ENCODE results near the gene TNFAIP8. TPM values are rescaled to one million over a fixed set of nuclear protein-coding genes. Genes with fewer than 3 reads are reported as not detected.

TNFAIP8 gene
- total RNA-seq, 4 donors from 2014 or later = 20.2 to 26.2 (median 22.5) TPM

DNA sequence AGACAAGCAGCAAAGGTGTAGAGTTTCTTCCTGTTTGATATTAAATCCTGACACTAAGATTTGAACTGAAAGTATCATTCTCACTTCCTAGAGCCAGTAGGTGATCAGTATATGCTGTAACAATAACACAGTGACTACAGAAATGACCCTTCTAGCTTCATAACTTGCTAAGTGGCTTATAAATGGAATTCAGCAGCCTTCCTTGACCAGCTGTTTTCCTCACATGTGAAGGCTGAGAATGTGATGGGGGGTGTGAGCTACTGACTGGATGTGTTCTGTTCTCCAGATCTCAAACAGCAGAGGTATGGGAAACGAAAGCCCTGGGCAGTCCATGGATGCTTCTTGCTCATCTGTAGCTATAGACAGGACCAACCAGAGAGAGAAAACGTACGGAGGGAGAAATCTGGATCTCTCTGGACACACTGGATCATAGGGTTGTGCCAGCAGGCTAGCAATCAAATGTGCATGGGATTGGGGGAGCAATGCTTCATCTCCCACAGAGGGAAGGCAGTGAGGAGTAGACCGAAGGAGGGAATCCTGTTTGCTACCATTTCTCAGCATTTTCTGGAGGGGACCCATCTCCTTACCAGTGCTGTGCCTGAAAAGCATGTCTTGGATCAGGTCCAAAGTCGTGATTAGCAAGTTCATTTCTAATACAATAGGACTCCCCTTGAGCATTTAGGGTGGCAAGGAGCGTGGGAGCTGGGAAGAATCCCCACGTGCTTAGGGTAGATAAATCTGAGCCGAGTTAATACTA lies 39.4 kb downstream of the TNFAIP8 start:
- TF ChIP-seq, protein P1, sequence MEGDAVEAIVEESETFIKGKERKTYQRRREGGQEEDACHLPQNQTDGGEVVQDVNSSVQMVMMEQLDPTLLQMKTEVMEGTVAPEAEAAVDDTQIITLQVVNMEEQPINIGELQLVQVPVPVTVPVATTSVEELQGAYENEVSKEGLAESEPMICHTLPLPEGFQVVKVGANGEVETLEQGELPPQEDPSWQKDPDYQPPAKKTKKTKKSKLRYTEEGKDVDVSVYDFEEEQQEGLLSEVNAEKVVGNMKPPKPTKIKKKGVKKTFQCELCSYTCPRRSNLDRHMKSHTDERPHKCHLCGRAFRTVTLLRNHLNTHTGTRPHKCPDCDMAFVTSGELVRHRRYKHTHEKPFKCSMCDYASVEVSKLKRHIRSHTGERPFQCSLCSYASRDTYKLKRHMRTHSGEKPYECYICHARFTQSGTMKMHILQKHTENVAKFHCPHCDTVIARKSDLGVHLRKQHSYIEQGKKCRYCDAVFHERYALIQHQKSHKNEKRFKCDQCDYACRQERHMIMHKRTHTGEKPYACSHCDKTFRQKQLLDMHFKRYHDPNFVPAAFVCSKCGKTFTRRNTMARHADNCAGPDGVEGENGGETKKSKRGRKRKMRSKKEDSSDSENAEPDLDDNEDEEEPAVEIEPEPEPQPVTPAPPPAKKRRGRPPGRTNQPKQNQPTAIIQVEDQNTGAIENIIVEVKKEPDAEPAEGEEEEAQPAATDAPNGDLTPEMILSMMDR (IDR thresholded peaks at IDR 0.05) = no peak
- no peak for TF ChIP-seq POLR2A (IDR thresholded peaks at IDR 0.05; ENCODE audit: low read depth)
- no peak for TF ChIP-seq POLR2AphosphoS5 (IDR thresholded peaks at IDR 0.05)
- TF ChIP-seq EP300 (IDR thresholded peaks at IDR 0.05) = no peak
- Histone ChIP-seq H3K36me3 (peaks cover 0 to 3% (median 0%) of the 10 kb centered on the region in 4 donors), H3K27me3 (no peaks in the 10 kb centered on the region), H3K27ac (replicated peaks in 1 of 4) (no peak overlapping the region), H3K9me3 (no peaks in the 10 kb centered on the region), H3K4me1 (peaks cover 11 to 59% (median 43%) of the 10 kb centered on the region in 4 donors), H3K4me3 (no peak overlapping the region)
- WGBS = 84% methylated on average over 8 of the region's 8 CpGs
- no peak for DNase-seq (ENCODE audit: extremely low spot score)
- intact Hi-C loops (cut with DNase I) = loop anchor here (5.0 kb wide), 1 partner anchor 38 kb away; the partner anchor contains the start of gene TNFAIP8

DNA sequence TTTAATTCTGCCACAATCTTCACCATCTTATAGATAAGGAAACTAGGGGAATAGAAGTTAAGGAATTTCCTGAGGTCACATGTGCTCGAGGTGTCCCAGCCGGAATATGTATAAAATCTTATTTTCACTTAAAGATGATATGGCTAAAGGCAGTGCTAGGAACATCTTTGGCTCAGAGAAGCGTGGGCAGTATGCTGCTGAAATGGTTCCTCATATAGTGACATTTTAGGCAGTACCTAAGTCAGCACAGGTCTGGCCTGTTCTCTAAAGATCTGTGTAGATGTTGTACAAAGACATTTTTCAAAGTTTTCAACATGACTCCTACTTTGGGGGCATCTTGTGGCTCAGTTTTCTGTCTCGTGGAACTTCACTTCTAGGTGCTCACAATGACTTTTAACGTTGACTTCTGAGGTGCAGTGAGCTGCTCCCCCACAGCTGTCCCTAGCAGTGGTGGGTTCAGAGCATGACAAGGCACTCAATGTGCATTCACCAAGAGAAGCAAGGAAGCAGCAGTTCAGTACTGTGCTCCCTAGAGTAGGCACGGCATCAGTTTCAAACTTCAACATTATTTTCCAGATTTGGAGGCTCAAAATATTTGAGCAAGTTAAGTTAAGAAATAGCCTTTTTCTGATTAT lies 40.3 kb downstream of the TNFAIP8 start:
- intact Hi-C loops (cut with DNase I) = loop anchor here (5.0 kb wide), 1 partner anchor 39 kb away; the partner anchor contains the start of gene TNFAIP8
- H3K9me3 ChIP-seq = no peaks in the 10 kb centered on the region
- no peak for DNase-seq (ENCODE audit: extremely low spot score)
- no peak overlapping the region for H3K4me3 ChIP-seq
- no peaks in the 10 kb centered on the region for H3K27me3 ChIP-seq
- WGBS = 91% methylated on average over 6 of the region's 6 CpGs
- H3K4me1 ChIP-seq = peaks cover 11 to 57% (median 44%) of the 10 kb centered on the region in 4 donors
- H3K36me3 ChIP-seq = peaks cover 0 to 3% (median 0%) of the 10 kb centered on the region in 4 donors
- no peak overlapping the region for H3K27ac ChIP-seq (replicated peaks in 1 of 4)
- no peak for TF ChIP-seq EP300 (IDR thresholded peaks at IDR 0.05)
- TF ChIP-seq, protein P1 (IDR thresholded peaks at IDR 0.05) = no peak
- no peak for TF ChIP-seq POLR2A (IDR thresholded peaks at IDR 0.05; ENCODE audit: low read depth)
- no peak for TF ChIP-seq POLR2AphosphoS5 (IDR thresholded peaks at IDR 0.05)

DNA sequence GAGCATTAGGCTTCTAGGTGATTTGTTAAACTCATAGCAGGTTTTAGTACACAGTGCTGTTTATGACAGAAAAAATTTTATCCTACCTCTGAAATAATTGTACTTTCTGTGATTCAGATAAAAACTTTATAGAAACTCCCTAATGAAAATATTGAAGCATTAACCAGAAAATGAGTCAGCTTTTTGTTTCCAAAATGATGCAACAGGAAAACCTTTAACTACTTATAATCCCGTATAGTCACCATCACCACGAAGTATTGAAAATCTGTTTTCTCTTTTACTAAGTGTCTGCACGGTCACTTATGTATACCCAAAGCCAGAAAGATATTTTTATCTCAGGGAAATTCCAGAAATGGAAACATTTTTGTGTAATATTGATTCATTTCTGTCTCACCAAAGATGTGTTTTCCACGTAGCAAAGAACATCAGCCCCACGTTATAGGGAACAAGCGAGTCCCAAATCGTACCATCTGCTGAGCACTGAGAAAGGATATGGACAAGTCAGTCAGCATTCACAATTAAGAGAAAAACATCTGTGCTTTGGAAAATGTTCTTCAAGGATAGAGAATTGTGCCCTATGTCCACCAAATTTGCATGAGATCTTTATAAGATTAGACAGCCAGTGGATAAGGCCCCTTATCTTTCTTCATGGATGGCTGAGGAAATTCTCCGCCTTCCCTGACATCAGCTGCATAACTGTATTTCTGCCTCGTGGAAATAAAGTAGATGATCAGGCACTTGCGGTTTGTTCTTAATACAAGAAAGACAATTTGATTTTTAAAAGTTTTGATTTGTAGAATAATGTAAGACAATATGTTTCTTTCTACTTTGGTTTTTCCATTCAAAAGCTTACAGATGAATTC lies 41.9 kb downstream of the TNFAIP8 start:
- no peaks in the 10 kb centered on the region for H3K9me3 ChIP-seq
- TF ChIP-seq POLR2AphosphoS5 (IDR thresholded peaks at IDR 0.05) (no peak), POLR2A (IDR thresholded peaks at IDR 0.05; ENCODE audit: low read depth) (no peak), EP300 (IDR thresholded peaks at IDR 0.05) (no peak)
- TF ChIP-seq, protein P1 (IDR thresholded peaks at IDR 0.05) = no peak
- intact Hi-C loops (cut with DNase I) = loop anchor here (5.0 kb wide), 1 partner anchor 40 kb away; the partner anchor contains the start of gene TNFAIP8
- peaks cover 0 to 3% (median 0%) of the 10 kb centered on the region in 4 donors for H3K36me3 ChIP-seq
- DNase-seq (ENCODE audit: extremely low spot score) = no peak
- no peak overlapping the region for H3K27ac ChIP-seq (replicated peaks in 1 of 4)
- no peaks in the 10 kb centered on the region for H3K27me3 ChIP-seq
- peaks cover 11 to 52% (median 38%) of the 10 kb centered on the region in 4 donors for H3K4me1 ChIP-seq
- WGBS = 63% methylated on average over 10 of the region's 10 CpGs
- no peak overlapping the region for H3K4me3 ChIP-seq

DNA sequence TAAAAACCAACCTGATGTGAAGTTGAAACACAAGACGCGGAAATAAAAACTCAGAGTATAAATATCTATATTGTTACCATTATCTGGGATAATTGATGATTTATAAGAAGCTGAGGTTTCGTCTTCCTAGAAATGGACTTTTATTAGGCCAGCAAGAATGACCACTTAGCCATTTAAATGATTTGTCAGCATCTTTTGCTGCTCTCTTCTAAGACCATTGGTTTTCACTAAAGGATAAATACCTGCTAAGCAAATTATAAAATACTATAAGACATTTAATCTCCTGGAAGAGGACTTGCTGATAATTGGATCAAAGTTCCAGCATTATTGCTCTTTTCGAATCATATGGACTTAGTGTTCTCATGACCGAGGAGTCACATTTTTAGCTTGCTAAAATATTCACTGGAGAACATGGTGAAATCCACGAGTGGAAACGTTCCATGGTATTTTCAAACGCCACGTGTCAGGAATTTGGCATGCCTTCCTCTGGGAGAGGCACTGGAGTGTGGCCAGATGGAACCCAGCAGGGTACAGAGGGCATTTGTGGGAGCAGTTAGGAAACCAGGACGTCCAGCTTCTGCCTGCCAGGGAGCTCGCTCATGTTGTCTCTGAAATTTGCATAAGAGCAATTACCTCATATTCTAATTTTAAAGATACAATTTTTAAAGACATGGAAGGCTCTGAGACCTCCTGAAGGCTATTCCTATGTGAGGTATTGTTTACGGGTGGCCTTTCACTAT lies 43.1 kb downstream of the TNFAIP8 start:
- 51% methylated on average over 12 of the region's 12 CpGs for WGBS
- H3K27me3 ChIP-seq = no peaks in the 10 kb centered on the region
- no peaks in the 10 kb centered on the region for H3K36me3 ChIP-seq
- no peak for DNase-seq (ENCODE audit: extremely low spot score)
- intact Hi-C loops (cut with DNase I) = loop anchor here (5.0 kb wide), 1 partner anchor 42 kb away; the partner anchor contains the start of gene TNFAIP8
- peak; percentile 59 to 79 for TF ChIP-seq POLR2AphosphoS5 (IDR thresholded peaks at IDR 0.05)
- no peak for TF ChIP-seq POLR2A (IDR thresholded peaks at IDR 0.05; ENCODE audit: low read depth)
- H3K27ac ChIP-seq (replicated peaks in 1 of 4) = peak overlapping the region; percentile 55 to 70 (median 60)
- H3K4me3 ChIP-seq = peak overlapping the region in 1 of 4 donors; percentile 8
- no peaks in the 10 kb centered on the region for H3K9me3 ChIP-seq
- peaks cover 11 to 43% (median 33%) of the 10 kb centered on the region in 4 donors for H3K4me1 ChIP-seq

All from esophagus muscularis mucosa (tissue), 4 donors.